ENCODE measurements around the gene MAPK8.

DNA sequence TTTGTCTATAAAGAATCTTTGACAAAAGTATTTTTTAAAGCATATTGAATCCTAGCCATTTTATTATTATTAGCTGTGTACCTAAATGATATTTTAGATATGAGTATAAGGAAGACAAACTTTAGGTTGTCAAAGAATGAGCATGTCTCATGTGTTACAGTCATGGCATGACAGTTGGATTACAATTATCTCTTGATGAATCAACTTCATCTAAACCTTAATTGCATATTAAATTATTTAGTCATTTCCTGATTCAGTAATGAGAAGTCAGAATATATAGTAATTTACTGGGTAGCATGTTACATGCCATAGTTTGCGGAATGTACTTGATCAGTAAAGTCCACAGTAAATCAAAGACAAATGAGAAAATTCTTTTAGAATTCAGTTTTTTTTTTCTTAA, 59.2 kb downstream of the MAPK8 start:
- TF ChIP-seq, protein P1, sequence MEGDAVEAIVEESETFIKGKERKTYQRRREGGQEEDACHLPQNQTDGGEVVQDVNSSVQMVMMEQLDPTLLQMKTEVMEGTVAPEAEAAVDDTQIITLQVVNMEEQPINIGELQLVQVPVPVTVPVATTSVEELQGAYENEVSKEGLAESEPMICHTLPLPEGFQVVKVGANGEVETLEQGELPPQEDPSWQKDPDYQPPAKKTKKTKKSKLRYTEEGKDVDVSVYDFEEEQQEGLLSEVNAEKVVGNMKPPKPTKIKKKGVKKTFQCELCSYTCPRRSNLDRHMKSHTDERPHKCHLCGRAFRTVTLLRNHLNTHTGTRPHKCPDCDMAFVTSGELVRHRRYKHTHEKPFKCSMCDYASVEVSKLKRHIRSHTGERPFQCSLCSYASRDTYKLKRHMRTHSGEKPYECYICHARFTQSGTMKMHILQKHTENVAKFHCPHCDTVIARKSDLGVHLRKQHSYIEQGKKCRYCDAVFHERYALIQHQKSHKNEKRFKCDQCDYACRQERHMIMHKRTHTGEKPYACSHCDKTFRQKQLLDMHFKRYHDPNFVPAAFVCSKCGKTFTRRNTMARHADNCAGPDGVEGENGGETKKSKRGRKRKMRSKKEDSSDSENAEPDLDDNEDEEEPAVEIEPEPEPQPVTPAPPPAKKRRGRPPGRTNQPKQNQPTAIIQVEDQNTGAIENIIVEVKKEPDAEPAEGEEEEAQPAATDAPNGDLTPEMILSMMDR (IDR thresholded peaks at IDR 0.05; ENCODE audit: low read length), result no peak
- no peak for TF ChIP-seq EZH2 (optimal IDR thresholded peaks at IDR 0.05; ENCODE audit: low read depth, low read length)

All from MM.1S (cell line).